GM18517 (cell line): Measurements from ENCODE around the gene IFI27L1.
A peak's percentile ranks its signal among the peaks of the same experiment; 100 is the strongest.

ENCODE experiments used
- ATAC-seq: cut with Tn5 transposase; IDR thresholded peaks from one replicate; pipeline ENCODE4 v1.9.1; 2021; ENCODE audit warnings: mild to moderate bottlenecking, moderate library complexity; ENCODE audit not compliant: unreplicated experiment

The IFI27L1 gene, protein sequence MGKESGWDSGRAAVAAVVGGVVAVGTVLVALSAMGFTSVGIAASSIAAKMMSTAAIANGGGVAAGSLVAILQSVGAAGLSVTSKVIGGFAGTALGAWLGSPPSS

DNA sequence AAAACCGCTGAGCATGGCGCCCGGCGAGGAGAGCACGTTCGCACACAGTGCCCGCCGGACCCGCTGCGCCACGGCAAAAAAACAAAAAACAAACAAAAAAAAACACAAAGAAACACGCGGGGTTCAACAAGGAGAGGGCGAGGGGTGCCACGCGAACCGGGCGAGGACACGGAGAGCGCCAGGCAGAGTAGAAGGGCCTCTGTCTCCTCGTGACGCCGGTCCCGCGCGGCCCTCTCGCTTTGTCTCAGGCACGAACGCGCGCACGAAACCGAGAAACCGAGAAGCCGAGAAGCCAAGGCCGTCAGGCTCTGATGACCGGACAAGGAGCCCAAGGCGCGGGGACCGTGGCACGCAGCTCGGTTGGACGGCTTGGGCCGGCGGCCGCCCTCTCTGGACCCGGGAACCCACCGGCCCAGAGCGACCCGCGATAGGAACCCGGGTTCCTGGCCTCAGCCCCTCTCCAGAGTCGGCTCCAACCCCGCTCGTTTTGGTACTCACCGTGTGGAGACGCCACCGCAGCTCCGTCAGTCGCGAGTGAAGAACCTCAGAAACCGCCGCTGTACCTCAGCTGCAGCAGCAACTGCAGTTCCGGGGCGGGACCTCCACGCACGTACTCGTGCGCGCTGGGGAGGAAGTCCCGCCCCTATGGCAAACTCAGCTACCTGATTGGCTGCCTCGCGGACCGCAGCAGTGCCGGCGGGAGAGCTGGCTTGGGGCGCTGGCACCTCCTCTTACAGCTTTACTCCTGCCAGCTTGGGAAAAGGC, at the start of gene IFI27L1, which contains the start of gene DDX24:
Gene IFI27L1, plus strand, starts transcription at position 690 of the 765 bp plus-strand sequence. CDS start 15,628 bp downstream, outside the sequence.
Gene DDX24, minus strand, starts transcription at position 582 of the 765 bp plus-strand sequence. CDS start 1,460 bp downstream, outside the sequence.
- ATAC-seq, result peak; percentile 95

DNA sequence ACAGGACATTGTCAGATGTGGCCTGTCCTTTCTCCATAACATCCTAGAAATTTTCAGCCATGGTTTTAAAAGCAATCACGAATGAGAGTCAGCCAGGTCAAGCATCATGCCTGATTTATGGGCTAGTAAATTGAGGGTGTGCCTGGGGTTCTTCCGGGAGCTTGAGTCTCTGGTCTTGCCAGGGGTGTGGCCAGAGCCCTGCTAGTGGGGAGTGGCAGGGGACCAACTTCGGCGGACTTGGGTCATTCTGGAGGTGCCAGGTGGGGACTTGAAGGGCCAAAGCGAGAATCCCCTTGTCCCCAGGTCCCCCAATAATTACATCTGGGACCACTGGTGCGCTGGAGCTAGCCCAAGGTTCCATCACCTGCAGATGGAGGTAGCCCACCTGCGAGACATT, 49.2 kb upstream of the IFI27L1 start:
- ATAC-seq, result no peak

DNA sequence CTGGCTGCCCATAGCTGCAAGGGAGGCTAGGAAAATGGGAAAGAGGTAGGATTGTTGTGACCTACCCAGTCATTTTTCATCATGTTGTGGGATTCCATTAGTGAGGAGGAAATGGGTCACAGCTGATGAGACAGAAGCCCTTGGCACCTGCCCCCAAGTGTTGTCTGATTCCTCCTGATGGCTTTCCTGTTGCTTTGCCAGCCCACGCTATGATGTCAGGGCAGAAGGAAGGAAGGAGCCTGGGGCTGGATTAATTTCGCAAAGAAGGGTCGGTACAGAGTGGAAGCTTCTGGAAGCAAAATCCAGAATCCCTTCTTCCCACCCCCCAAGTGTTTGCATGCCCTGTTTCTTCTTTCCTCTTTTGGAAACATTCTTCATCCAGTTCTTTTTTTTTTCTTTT, 46.2 kb upstream of the IFI27L1 start:
- no peak for ATAC-seq

DNA sequence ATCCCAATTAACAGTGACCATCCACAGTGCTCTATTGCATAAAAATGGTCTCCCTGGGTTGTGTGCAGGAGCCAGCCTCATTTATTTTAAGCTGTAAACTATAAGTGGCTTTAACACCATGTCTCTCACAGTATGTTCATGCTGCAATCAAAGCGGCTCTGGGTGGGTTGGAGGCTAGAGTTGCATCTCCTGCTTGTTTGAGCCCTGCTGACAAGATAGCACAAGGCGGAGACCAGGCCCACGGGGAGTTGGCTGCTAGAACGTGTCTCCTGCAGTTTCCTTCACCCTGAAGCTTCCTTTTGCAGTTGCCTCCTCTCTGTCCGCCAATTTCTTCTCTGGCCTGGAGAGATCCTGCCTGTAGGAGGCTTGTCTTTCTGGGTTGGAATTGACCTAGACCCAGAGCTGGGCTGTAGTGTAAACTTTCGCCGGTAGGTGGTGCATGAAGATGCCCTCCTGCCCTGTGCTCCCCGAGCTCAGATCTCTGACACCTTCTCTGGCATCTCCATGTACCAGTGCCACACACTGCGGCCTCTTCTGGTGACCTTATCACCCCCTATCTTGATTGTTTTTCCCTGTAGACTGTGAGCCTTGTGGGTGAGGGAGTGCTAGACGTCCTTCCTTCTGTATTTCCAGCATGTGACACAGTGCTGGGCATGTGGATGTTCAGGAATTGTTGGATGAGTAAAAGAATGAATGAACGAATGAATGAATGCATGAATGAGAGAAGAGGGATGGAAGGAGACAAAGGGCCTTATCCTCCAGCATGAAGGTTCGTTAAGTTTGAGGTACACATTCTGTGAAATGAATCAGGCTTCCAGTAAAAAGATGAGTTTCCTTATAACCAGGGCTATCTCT, 44.6 kb upstream of the IFI27L1 start:
- ATAC-seq, result peak; percentile 87

DNA sequence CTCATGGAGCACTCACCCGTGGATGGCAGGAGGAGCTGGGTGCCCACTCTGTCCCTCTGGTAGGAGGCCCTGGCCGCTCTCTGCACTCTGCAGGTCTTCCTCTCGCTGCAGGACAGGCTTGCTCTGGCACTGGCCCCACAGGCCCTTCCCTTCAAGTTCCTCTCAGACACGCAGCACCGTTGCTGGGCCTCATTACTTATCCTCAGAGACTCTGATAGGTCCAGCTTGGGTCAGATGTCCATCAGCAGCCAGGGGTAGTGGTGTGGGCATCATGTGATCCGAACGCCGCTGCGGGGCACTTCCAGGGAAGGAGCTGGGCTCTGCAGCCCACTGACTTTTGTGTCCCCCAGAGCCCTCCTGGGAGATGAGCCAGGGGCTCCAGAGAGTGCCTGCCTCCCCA, 43.2 kb upstream of the IFI27L1 start:
- no peak for ATAC-seq

DNA sequence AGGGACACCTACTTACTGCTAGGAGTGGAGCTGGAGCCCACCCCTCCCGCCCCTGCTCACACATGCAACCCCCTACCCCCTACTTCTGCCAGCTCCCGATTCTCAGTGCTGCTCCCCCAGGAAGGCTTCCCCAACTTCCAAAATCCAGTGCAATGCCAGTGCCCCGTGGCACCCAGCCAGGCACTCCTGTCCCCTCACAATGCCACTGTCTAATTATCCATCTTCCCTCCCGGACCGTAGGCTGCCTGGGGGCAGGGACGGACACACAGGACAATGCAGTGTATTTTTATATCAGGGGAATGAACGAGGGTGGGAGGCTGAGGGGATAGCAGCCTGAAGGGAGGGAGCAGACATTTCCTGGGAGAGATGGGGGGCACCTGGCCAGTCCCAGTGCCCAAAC, 42.6 kb upstream of the IFI27L1 start:
- ATAC-seq, result no peak

DNA sequence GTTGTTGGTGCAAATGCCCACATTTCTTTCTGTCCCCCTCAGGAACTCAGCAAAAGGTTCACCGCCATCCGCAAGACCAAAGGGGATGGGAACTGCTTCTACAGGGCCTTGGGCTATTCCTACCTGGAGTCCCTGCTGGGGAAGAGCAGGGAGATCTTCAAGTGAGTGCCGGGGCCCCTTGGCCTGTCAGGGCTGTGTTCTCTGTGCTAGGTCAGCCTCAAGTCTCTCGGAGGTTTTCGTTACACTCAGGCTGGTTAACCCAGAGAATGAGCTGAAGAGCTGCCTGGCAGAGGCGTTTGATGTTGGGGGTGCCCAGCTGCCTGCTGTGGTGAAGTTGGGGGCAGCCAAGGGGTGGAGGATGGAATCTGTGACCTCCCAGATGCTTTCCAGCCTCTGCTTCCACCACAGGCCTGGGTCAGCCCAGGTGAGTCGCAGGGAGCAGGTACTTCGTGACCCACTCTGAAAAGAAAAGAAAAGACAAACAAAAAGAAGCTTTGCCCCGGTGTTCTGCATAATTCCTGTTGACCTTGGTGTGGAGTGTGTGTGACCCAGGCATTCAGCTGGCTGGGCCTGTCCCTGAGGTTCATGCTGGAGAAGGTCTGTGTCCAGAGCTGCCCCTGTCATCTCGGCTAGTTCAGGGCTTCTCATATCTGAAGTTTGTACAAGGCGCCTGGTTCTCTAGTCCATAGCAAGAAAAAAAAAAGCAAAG, 42.0 kb upstream of the IFI27L1 start:
- no peak for ATAC-seq

DNA sequence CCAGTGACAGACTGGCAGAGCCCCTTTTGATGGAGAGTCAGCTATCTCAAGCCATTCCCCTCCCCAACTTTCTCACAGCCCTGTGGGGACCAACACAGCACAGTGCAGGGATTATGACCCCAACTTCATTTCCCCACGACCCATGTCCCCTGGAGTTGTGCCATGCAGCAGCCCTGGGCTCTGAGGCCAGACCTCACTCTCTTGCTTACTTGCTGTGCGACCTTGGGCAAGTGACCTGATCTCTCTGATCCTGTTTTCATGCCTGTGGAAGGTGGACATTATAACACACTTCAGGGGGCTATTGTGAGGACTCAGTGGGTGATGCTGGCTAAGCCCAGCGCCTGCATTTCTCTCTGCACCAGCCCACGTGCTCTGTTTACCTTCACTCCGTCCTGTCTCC, 40.9 kb upstream of the IFI27L1 start:
- no peak for ATAC-seq

DNA sequence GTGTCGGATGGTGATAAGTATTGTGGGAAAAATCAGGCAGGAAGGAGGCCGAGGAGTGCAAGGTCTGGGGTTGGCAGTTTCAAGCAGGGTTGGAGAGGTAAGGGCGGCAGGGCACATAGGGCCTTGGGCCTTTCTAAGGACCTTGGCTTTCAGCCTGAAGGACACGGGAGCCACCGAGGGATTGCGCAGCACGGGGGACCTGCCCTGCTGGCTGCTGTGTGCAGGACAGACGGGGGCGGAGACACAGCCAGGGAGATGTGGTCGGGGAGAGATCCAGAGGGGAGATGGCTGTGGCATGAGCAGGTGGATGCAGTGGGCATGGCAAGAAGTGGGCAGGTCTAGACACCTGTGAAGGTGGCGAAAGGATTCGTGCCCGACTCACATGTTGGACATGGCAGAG, 40.3 kb upstream of the IFI27L1 start:
- no peak for ATAC-seq

DNA sequence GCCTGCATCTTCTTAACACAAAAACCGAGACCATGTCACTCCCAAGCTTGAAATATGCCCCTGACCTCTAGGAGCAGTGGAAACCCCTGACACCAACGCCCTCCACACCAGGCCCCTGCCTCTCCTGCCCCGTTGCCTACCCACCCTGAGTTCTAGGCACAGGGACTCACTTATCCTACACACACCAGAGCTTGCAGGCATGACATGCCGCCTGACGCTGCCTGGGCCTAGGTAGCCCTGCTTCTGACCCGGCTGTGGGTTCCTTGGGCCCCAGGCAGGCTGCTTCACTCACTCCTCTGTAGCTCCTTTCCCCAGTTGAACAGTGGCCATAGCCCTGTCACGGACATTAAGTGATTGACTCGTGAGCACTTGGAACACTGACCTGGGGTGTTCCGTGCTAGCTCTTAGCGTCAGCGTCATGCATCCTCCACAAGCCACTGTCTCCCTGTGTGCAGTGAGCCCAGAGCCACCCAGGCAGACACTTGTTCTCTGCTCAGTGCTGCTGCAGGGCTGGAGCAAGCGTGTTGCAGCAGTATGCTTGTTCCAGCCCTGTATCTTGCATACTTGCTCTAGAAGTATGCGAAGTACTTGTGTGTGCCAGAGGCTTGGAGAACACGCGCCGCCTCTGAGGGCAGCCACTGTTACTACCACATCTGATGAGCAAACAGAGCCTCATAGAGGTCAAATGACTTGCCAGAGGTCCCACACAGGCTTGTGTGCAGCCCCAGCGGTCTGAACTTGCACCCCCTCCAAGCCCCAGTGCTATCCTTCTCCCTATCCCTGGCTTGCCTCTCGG, 39.4 kb upstream of the IFI27L1 start:
- no peak for ATAC-seq

DNA sequence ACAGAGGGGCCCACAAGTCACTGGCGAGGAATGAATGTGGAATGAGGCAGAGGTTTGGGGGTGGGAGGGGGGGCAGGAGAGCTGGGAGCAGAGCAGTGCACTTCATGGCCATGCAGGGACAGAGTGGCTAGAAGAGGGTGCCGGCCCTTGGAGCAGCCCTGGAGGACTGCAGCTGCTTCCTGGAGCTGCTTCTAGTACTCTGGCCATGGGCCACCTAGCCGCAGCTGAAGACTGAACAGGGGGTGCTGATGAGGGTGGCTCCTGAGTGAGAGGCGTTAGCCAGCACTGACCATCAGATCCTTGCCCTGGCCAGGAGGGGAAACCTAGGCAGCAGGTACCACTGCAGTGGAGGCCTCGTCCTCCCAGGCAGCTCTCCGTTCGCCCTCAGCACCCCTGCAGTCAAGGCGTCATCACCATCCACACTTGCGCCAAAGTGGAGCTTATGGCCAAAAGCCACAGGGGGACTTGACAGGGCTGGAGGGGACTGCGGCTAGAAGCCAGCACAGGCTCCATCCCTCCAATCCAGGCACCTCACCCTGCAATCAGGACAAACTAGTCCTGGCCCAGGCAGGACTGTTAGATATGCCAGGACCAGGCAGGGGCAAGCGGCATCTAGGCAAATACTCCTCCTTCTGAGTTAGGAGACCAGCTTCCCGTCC, 38.5 kb upstream of the IFI27L1 start:
- ATAC-seq, result no peak

DNA sequence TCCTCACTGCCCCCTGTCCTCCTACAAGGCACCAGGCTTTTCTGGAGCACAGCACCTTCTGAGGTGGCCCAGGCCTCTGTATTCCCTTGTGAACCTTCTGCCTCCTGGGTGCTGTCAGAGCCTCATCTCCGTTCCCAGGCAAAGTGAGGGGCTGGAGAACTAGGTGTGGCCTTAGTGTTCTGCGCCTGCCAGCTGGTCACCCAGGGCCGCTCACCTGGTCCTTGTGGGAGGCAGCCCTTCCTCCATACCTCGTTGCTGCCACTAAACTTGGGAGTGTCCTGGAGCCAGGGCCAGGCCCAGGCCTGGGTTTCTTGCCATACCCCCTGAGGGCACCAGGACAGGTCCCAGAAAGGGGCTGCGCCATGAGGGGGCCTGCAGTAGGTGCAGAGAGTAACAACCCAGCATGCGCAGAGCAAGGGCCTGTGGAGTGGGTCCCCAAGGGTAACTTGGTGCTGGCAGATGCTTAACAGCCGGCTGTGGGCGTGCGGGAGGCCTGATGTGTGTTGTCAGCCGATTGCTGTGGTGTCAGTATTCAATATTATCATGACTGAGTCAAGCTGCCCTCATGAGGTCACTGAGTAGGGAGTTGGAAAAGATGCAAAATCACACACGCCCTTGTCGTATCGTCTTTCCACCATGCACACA, 37.9 kb upstream of the IFI27L1 start:
- no peak for ATAC-seq

DNA sequence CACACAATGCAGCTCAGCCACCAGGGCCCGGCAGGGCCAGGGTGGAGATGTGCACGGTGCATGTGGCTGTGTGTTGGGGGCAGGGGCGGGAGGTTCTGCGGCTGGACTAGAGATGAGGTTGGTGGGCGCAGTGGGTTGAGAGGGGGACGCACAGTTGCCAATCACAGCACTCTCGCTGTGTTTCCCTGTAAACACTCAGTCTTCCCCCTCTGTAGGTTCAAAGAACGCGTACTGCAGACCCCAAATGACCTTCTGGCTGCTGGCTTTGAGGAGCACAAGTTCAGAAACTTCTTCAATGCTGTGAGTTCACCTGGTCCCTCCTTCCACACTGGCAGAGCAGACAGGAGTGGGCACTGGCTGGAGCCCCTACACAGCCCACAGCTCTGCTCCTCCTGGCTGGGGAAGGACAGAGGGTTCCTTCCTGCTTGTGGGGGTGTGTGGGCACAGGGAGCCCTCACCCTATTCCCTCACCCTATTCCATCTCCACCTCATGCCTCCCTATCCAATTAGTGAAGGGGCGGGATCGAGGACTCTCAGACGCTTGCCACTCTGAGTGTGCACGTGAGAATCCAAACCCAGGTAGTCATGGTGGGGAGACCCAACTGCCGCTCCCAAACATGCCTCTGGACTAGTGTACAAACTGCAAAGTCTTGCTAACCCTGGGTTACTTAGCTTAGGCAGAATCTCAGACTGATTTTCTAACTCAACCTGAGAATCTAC, 37.2 kb upstream of the IFI27L1 start:
- ATAC-seq, result no peak

DNA sequence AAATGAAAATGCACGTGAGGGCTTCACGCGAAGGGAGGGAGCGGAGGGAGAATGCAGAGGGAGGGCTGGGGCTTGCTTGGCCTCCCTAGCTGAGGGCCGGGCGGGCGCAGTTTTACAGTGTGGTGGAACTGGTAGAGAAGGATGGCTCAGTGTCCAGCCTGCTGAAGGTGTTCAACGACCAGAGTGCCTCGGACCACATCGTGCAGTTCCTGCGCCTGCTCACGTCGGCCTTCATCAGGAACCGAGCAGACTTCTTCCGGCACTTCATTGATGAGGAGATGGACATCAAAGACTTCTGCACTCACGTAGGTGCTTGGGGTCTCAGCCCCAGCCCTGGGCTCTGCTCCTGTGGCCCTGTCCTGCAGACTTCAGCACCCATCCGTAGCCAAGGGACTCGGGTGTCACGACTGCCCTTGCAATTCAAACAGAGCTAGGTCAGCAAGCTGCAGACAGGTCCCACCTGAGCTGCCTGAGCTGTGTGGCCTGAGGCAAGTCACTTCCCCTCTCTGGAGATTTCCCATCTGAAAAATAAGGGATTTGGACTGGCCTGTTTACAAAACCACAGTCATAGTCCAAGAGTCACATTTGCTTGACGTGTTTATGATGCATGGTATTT, 36.5 kb upstream of the IFI27L1 start:
- ATAC-seq, result no peak

DNA sequence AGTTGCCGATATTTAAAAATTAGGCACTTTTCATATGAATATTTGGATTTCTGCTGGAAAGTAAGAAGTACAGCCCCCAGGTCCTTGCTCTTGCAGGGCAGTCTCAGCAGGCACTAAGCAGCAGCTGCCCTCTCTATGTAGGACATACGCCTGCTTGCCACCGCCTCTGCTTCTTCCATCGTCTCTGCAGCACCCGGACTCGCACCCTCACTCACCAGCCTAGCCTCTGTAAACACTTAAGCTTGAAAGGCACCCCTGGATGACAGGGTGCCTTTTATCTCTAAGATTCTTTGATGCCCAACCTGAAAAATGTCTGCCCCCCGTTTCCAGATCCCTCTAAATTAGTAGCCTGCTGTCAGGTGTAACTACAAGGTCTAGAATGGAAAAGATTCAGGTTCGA, 36.0 kb upstream of the IFI27L1 start:
- no peak for ATAC-seq

DNA sequence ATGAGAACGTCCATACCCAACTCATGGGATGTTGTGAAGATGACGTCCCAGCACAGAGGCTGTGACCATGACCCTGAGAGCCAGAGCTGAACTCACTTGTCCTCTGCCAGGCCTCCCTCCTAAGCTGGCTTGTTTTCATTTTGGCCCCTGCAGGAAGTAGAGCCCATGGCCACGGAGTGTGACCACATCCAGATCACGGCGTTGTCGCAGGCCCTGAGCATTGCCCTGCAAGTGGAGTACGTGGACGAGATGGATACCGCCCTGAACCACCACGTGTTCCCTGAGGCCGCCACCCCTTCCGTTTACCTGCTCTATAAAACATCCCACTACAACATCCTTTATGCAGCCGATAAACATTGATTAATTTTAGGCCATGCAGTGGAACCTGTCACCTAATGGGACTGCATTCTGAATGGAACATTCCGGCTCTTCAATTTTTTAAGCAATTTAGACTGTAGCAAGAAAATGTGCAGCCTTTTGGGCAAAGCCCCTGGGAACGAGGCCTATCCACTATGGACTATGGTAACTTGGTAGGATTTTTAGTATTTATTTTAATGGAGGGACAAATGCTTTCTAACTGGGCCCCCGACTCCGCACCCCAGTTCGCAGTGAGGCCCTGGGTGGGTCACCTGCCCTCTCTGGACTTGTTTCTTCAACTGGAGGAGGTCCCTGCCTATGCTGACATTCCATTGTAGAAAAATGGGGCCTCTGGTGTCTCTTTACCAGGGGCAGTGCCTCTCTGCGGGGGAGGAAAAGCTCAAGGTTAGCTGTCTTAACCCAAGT, 35.4 kb upstream of the IFI27L1 start:
- no peak for ATAC-seq

DNA sequence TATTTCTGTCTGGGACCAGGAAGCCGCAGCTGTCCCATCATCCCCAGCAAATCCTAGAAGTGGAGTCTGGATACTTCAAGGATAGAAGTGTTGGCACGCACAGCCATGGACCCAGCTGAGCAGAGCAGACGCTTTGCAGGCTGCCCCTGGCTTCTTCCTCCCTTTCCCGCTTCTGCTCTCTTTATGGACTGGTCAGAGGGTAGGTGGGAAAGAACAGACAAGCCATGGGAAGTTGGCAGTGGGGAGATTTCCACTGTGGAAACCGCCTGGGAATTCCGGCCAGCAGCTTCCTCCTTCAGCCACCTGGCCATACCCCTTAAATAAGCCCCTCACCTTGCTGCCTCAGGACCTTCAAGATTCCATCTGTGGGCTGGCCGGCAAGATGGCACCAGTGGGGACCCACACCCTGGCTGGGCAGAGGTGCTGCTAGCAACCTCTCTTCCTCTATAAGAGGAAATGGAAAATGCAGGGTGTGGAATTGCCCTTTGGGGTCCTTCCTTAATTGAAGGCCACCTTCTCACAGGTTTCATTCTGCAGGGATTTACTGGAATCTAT, 34.3 kb upstream of the IFI27L1 start:
- no peak for ATAC-seq
